ENCODE data around the gene ZDHHC16.

ZDHHC16 gene

DNA sequence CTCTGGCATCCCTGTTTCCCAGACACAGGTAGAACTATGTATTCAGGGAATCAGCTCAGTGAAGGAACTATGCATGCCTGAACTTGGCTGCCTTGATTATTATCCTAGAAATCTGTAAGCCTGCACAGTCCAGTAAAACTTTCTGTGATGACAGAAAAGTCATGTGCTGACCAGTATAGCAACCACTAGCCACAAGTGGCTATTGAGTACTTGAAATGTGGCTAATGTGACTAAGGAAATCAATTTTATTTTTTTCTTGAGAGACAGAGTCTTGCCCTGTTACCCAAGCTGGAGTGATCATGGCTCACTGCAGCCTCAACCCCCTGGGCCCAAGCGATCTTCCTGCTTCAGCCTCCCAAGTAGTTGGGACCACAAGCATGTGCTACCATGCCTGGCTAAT lies 3.7 kb upstream of the ZDHHC16 start:
- FAIRE-seq = no peak
- TF ChIP-seq POLR2AphosphoS5 (IDR thresholded peaks at IDR 0.05; ENCODE audit: low read depth, low read length) (no peak), TAF1 (IDR thresholded peaks at IDR 0.05; ENCODE audit: borderline replicate concordance, low read depth, low read length) (no peak), POLR2A (IDR thresholded peaks at IDR 0.05; ENCODE audit: low read depth, low read length) (no peak)
- DNase-seq (ENCODE audit: insufficient read length) = no peak

DNA sequence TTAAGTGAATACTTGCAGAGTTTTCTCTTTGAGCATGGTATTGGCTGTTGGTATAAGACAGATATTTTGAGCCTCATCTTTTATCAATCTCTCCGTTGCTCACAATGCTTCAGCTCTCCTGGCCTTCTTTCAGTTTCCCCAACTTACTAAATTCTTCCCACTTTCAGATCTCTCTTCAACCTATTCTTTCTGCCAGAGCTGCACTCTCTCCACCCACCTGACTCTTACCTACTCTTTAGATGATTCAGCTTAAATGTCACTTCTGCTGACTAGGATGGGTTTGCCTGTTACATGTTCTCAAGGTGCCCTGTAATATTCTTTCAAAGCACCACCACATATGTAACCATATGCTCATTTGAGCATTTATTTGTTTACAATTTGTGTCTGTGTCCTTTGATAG lies 1.8 kb upstream of the ZDHHC16 start:
- no peak for TF ChIP-seq TAF1 (IDR thresholded peaks at IDR 0.05; ENCODE audit: borderline replicate concordance, low read depth, low read length)
- no peak for TF ChIP-seq POLR2AphosphoS5 (IDR thresholded peaks at IDR 0.05; ENCODE audit: low read depth, low read length)
- TF ChIP-seq POLR2A (IDR thresholded peaks at IDR 0.05; ENCODE audit: low read depth, low read length) = no peak
- DNase-seq (ENCODE audit: insufficient read length) (no peak), FAIRE-seq (no peak)

- TF ChIP-seq TAF1 (IDR thresholded peaks at IDR 0.05; ENCODE audit: borderline replicate concordance, low read depth, low read length) = no peak
- no peak for TF ChIP-seq POLR2A (IDR thresholded peaks at IDR 0.05; ENCODE audit: low read depth, low read length)
- TF ChIP-seq POLR2AphosphoS5 (IDR thresholded peaks at IDR 0.05; ENCODE audit: low read depth, low read length) = no peak
- no peak for FAIRE-seq
- no peak for DNase-seq (ENCODE audit: insufficient read length)
Observed at GRCh38 chr10:97445357-97445721, 636 bp upstream of the ZDHHC16 start.

DNA sequence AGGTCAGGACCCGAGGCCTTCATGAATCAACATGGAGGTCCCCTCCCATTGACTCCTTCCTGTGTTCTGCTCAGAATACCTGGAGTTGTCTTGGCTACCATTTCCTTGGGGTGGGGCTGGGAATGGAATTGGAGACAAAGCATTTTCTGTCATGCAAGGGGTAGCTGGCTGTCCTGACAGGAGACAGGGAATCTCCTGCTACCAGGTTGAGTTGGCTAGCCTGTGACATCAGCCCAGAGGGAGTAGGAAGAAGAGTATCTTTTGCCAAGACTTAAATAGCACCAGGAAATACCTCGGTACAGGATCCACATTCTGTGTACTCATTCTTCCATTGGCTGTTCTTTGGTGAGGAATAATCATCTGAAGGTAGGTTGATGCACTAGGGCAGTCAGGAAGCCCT lies 4.9 kb downstream of the ZDHHC16 start:
- no peak for TF ChIP-seq POLR2A (IDR thresholded peaks at IDR 0.05; ENCODE audit: low read depth, low read length)
- TF ChIP-seq POLR2AphosphoS5 (IDR thresholded peaks at IDR 0.05; ENCODE audit: low read depth, low read length) = no peak
- no peak for TF ChIP-seq TAF1 (IDR thresholded peaks at IDR 0.05; ENCODE audit: borderline replicate concordance, low read depth, low read length)
- DNase-seq (ENCODE audit: insufficient read length) = no peak
- FAIRE-seq = no peak

DNA sequence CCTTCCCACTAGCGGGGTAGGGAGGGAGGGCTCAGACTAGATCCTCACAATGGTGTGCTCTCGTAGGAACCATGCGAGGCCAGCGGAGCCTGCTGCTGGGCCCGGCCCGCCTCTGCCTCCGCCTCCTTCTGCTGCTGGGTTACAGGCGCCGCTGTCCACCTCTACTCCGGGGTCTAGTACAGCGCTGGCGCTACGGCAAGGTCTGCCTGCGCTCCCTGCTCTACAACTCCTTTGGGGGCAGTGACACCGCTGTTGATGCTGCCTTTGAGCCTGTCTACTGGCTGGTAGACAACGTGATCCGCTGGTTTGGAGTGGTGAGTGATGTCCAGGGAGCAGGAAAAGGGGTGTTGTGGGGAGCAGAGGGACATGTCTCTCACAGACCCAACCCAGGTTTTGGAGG lies 5.6 kb downstream of the ZDHHC16 start:
- FAIRE-seq (no peak), DNase-seq (ENCODE audit: insufficient read length) (no peak)
- TF ChIP-seq POLR2A (IDR thresholded peaks at IDR 0.05; ENCODE audit: low read depth, low read length) (no peak), POLR2AphosphoS5 (IDR thresholded peaks at IDR 0.05; ENCODE audit: low read depth, low read length) (no peak), TAF1 (IDR thresholded peaks at IDR 0.05; ENCODE audit: borderline replicate concordance, low read depth, low read length) (no peak)

- no peak for TF ChIP-seq POLR2A (IDR thresholded peaks at IDR 0.05; ENCODE audit: low read depth, low read length)
- TF ChIP-seq POLR2AphosphoS5 (IDR thresholded peaks at IDR 0.05; ENCODE audit: low read depth, low read length) = no peak
- no peak for TF ChIP-seq TAF1 (IDR thresholded peaks at IDR 0.05; ENCODE audit: borderline replicate concordance, low read depth, low read length)
- DNase-seq (ENCODE audit: insufficient read length) (no peak), FAIRE-seq (no peak)
Observed at GRCh38 chr10:97452352-97452751, 6.4 kb downstream of the ZDHHC16 start.

DNA sequence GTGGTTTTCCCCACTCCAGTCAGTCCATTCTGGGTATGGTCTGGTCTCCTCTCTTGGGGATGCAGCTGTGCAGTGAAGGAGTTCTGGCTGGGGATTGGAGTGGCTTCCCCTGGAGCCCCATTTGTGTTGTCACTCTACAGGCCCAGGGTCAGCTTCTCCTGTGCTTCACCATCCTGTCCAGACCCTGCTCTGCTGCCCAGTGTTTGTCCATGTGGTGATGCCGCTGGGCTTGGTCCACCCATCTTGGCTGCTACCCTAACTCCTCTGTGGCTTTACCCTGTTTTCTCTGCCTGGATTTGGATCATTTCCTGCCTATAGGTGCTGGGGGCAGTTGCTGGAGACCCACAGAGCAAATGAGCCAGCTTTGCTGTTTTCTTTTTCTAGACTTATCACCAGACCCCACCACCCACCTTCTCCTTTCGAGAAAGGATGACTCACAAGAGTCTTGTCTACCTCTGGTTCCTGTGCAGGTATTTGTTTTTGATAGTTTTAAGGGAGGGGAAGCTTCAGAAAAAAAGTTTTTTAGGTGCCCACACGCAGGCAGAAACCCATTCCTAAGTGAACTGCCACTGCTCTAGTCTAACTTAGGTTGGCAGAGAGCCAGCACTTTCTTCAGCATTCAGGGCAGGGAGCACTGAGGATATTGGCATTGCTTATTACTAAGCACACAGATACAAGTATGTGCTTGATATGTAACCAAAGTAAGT lies 8.5 kb downstream of the ZDHHC16 start:
- TF ChIP-seq POLR2A (IDR thresholded peaks at IDR 0.05; ENCODE audit: low read depth, low read length) = no peak
- no peak for TF ChIP-seq POLR2AphosphoS5 (IDR thresholded peaks at IDR 0.05; ENCODE audit: low read depth, low read length)
- TF ChIP-seq TAF1 (IDR thresholded peaks at IDR 0.05; ENCODE audit: borderline replicate concordance, low read depth, low read length) = no peak
- no peak for FAIRE-seq
- DNase-seq (ENCODE audit: insufficient read length) = no peak

DNA sequence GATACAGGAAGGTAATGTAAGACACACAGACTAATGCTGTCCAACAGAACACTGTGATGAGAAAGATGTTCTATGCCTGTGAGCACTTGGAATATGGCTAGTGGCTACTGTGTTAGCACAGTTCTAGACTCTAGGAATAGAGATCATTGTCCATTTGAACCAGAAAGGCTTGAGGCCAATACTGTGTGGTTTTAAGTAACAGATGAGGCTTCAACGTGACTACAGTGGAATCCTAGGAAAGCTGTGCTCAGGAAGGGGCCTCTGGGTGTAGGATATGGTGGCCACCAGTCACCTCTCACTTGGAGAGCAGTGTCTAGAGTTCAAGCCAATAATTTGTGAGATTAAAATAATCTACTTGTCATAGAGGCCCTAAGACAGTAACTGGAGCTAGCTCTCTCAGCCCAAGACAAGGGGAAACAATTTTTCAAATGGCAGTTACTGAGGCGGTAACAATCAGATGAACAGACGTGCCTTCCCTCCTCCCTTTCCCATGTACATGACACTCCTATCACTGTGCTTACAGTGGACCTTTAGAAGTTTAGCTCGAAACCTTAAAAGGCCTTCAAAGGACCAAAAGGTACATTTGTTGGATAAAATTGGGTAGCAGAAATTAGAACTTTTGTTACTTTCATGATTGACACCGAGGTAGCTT lies 10.2 kb downstream of the ZDHHC16 start:
- peak; percentile 0; the same call in 1 of the 2 replicates for TF ChIP-seq POLR2AphosphoS5 (IDR thresholded peaks at IDR 0.05; ENCODE audit: low read depth, low read length)
- no peak for TF ChIP-seq POLR2A (IDR thresholded peaks at IDR 0.05; ENCODE audit: low read depth, low read length)
- DNase-seq (ENCODE audit: insufficient read length) = no peak
- no peak for FAIRE-seq

DNA sequence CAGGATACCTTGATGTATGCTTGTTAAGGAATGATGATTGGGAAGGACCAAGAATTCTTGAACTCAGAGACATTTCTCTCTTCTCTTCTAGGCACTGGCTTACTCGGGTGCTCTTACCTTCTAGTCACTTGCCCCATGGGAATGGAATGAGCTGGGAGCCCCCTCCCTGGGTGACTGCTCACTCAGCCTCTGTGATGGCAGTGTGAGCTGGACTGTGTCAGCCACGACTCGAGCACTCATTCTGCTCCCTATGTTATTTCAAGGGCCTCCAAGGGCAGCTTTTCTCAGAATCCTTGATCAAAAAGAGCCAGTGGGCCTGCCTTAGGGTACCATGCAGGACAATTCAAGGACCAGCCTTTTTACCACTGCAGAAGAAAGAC lies 10.7 kb downstream of the ZDHHC16 start:
- no peak for FAIRE-seq
- TF ChIP-seq POLR2A (IDR thresholded peaks at IDR 0.05; ENCODE audit: low read depth, low read length) (no peak), TAF1 (IDR thresholded peaks at IDR 0.05; ENCODE audit: borderline replicate concordance, low read depth, low read length) (no peak), POLR2AphosphoS5 (IDR thresholded peaks at IDR 0.05; ENCODE audit: low read depth, low read length) (no peak)
- DNase-seq (ENCODE audit: insufficient read length) = no peak

DNA sequence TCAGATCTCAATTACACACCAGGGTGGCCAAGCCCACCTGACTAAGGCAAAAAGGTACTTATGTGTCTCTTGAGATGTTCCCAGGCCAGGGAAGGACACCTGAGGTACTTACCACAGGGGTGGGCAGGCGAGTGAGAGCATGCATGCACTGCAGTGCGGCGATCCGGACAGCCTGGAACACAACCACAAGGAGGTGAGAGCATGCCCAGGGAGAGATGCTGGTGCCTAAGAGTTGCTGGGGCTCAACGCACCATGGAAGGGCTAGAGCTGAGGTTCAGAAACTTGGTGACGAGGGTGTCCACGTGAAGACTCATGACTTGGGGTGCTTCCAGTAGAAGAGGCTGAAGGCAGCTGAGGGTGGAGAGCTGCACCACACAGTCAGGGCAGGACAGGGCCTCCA lies 13.1 kb downstream of the ZDHHC16 start:
- DNase-seq (ENCODE audit: insufficient read length) (no peak), FAIRE-seq (no peak)

GRCh38 chr10:97459933-97460332 lies 14.0 kb downstream of the ZDHHC16 start:
- TF ChIP-seq POLR2A (IDR thresholded peaks at IDR 0.05; ENCODE audit: low read depth, low read length) (no peak), POLR2AphosphoS5 (IDR thresholded peaks at IDR 0.05; ENCODE audit: low read depth, low read length) (no peak), TAF1 (IDR thresholded peaks at IDR 0.05; ENCODE audit: borderline replicate concordance, low read depth, low read length) (no peak)
- FAIRE-seq (no peak), DNase-seq (ENCODE audit: insufficient read length) (no peak)

More for the DNA sequence above, 13.1 kb downstream of the ZDHHC16 start:
- TF ChIP-seq POLR2AphosphoS5 (IDR thresholded peaks at IDR 0.05; ENCODE audit: low read depth, low read length) (no peak), POLR2A (IDR thresholded peaks at IDR 0.05; ENCODE audit: low read depth, low read length) (no peak), TAF1 (IDR thresholded peaks at IDR 0.05; ENCODE audit: borderline replicate concordance, low read depth, low read length) (no peak)

GRCh38 chr10:97462309-97462708 lies 16.3 kb downstream of the ZDHHC16 start:
- FAIRE-seq (no peak), DNase-seq (ENCODE audit: insufficient read length) (no peak)
- TF ChIP-seq POLR2AphosphoS5 (IDR thresholded peaks at IDR 0.05; ENCODE audit: low read depth, low read length) = no peak
- no peak for TF ChIP-seq POLR2A (IDR thresholded peaks at IDR 0.05; ENCODE audit: low read depth, low read length)
- no peak for TF ChIP-seq TAF1 (IDR thresholded peaks at IDR 0.05; ENCODE audit: borderline replicate concordance, low read depth, low read length)
